Sciatic nerve (tissue), 2 donors: Measurements from ENCODE around the gene TPSB2. TPM values are rescaled to one million over a fixed set of nuclear protein-coding genes. Genes with fewer than 3 reads are reported as not detected.
"Not testable (repeated sequence)": the region's sequence is repeated elsewhere in the genome, so short reads cannot be mapped to it uniquely, and the experiment has no call there.

Experiments
- ATAC-seq: fragments of 200-7000 bp; cut with Tn5 transposase; one replicate; pipeline ENCODE4 v1.9.1; 2020; ENCODE audit warnings: mild to moderate bottlenecking, moderate library complexity
- DNase-seq: peaks from one replicate; pipeline ENCODE4 v3.0.0-alpha.2; 2020; ENCODE audit warnings: low spot score
- intact Hi-C: fragments of 100-400 bp; cut with DNase I; formaldehyde crosslinking; loops from one replicate; pipeline ENCODE4 v1.14.2; 2022
- total RNA-seq: library from RNA; stranded (reverse); fragmentation: NEBNext Ultra II Directional; extraction: Animal tissue kit (Norgen Biotek cat#: 25700); gene quantifications from one replicate; pipeline ENCODE4 v1.2.1, GENCODE V29; 2021
- donor health status: DM: no; HTN: no; CAD: no.
- donor health status: DM: no; HTN: no; CAD: no.

Gene TPSB2
- total RNA-seq, 1 donor from 2014 or later, result 18.5 TPM

DNA sequence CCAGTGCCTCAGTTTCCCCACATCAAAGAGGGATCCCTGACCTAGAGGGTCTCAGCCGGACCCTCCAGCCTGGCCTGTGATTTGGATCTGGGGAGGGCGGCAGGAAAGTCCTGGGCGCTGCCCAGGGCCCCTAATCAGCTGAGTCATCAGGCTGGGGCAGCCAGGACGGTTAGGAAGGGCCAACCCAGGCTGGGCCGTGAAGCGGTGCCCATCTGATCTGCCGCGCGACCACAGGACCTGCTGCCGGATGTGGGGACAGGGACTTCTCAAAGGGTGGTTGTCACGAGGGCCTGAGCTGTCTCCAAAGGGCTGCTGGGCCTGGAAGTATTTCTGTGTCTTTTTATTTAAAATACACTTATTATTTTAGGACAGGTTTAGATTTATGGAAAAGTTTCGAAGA, 14.9 kb upstream of the TPSB2 start:
- intact Hi-C loops, result no loop called here
- DNase-seq (no peak), ATAC-seq (no peak)

DNA sequence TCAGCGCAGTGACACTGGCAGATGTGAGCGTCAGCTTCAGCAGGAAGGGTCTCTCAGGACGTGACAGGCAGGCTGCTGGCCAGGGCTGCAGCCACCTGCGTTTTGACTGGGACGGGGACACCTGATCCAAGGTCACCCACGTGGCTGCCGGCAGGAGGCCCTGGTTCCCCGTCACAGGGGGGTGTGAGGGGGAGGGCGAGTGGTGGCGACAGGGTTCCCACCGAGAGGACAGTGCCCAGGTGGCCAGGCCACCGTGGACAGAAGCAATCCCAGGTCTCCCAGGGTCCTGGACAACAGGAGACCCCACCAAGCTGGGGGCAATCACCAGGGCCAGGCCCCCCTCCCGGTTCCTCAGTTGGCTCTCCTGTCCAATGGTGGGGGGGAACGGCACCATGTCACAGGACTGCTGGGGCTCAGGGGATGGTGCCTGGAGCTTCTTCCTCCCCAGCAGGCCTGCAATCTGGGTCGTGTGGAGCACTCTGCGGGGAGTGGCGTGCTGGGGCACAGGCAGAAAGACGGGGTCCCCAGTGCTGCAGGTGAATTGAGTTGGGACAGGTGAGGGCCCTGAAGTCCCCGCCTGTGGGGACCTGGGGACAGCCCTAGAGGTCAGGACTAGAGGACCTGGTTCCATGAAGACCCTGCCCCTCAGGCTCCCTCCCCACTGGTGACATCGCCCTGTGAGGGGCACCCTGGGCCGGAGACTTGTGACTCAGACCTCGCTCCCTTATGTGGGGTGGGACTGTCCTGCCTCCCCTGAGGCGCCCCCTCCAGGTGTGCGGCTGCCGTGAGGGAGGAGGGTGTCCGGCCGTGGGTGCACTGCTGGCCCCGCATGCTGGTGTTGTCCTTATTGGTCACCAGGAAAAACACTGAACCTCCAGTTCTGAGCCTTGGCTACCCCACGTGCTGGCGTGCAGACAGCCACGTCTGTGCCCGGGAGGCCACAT, 14.2 kb upstream of the TPSB2 start:
- intact Hi-C loops, DNase-seq, ATAC-seq: not testable (repeated sequence)

DNA sequence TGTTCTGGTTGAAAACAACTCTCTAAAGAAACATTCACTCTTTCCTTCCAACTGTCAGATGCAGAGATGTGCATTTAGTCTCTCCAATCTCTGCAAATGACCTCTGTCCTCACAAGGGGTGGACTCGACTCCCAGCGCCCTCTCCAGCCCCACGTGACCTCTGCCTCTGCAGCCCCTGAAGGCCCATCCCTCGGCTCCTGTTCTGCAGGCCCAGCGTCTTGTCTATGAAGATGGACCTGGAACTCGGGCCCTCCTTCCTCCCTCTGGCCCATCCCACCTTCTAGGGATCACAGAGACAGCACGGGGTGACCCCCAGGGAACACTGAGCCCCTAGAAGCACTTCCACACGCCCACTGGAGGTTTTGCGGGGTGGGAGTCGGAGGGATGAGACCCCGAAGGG, 13.4 kb upstream of the TPSB2 start:
- ATAC-seq, DNase-seq, intact Hi-C loops: not testable (repeated sequence)

DNA sequence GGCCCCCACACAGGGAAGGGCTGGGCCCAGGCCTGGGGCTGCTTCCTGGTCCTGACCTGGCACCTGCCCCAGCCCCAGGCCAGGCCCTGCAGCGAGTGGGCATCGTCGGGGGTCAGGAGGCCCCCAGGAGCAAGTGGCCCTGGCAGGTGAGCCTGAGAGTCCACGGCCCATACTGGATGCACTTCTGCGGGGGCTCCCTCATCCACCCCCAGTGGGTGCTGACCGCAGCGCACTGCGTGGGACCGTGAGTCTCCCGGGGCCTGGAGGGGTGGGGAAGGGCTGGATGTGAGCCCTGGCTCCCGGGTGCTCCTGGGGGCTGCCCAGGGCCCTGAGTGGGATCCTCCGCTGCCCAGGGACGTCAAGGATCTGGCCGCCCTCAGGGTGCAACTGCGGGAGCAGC, 11.1 kb upstream of the TPSB2 start:
- not testable (repeated sequence) for ATAC-seq

DNA sequence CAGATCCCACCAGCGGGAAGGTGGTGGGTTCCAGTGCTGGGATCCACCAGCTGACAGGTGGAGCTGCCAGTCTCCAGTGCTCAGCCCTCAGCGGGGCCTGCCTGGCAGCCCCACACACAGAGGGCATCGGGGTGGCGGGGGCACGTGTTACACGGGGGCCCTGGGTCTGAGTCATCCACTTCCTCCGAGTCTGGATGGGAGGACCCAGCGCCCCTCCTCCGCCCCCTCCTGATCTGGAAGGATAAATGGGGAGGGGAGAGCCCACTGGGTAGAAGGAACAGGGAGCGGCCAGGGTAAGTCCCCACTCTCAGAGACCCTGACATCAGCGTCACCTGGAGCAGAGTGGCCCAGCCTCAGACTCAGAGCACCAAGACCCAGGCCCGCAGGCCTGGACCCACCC, 10.5 kb upstream of the TPSB2 start, which contains the start of gene TPSAB1:
Gene TPSAB1, plus strand, starts transcription at position 270 of the 400 bp plus-strand sequence. CDS start 234 bp downstream, outside the sequence.
- peak; percentile 45 for ATAC-seq
- DNase-seq, intact Hi-C loops: not testable (repeated sequence)

More for the DNA sequence above, 11.1 kb upstream of the TPSB2 start:
- intact Hi-C loops, DNase-seq: not testable (repeated sequence)

DNA sequence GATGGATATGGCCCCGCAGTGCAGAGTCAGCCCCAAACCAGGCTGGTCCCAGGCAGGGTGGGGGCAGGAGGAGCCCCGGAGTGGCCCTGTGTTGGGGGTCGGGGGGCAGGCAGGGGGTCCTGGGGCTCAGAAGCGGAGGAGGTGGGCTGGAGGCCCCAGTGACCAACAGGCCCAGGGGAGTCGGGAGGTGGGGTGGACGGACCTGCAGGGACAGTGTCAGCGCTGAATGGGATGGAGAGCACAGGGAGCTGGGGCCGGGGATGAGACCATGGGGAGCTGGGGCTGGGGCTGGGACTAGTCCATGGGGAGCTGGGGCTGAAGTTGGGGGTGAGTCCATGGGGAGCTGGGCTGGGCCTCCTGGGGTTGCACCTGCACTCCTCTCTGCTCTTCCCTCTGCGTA, 9.6 kb upstream of the TPSB2 start:
- not testable (repeated sequence) for ATAC-seq

DNA sequence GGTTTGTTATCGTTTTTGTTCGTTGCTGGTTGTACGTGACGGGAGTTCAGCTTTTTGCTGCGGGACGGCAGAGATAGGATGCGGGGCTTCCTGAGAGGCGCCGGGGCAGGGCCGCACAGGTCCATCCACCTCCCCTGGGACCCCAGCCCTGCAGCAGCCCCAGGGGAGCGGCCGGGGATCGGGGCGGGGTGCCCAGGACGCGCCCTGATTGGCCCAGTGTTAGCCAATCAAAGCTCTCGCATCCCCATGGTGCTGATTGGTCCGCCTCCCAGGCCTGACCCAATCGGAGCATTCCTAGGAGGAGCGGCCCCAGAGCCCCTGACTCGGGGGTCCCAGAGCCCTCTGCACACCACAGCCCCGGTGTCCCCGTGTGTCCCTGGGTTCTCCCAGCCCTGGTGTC, 8.9 kb upstream of the TPSB2 start:
- ATAC-seq, DNase-seq, intact Hi-C loops: not testable (repeated sequence)

More for the DNA sequence above, 9.6 kb upstream of the TPSB2 start:
- DNase-seq, intact Hi-C loops: not testable (repeated sequence)

DNA sequence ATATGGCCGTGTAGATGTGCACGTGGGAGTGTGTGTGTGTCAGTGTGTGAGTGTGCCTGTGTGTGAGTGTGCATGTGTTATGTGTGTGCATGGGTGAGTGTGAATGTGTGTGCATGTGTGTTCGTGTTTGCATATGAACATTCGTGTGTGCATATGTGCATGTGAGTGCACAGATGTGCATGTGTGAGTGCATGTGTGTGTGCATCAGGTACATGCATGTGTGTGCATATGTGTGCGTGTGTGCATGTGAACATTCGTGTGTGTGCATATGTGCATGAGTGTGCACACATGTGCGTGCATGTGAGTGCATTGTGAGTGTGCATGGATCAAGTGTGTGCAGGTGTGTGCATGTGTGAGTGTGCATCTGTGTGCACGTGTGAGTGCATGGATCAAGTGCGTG, 8.0 kb upstream of the TPSB2 start:
- DNase-seq (no peak), ATAC-seq (no peak)
- intact Hi-C loops, result no loop called here

DNA sequence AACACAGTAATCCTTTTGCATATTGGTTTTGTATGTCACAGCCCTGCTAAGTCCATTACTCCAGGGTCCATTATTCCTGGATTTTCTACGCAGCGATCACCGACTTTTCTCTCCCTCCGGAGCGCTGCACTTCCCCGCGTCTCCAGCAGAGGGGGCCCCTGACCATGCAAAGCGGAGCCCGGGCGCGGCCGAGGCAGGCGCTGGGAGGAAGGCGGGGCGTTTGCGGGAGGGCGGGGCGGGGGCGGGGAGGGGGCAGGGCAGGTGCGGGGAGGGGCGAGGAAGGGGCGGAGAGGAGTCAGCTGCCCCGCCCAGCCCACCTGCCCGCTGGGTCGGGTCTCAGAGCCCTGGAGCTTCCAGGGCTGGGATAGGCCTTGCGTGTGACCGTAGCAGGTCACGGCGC, 6.7 kb upstream of the TPSB2 start:
- intact Hi-C loops, DNase-seq: not testable (repeated sequence)
- peak; percentile 38 for ATAC-seq

DNA sequence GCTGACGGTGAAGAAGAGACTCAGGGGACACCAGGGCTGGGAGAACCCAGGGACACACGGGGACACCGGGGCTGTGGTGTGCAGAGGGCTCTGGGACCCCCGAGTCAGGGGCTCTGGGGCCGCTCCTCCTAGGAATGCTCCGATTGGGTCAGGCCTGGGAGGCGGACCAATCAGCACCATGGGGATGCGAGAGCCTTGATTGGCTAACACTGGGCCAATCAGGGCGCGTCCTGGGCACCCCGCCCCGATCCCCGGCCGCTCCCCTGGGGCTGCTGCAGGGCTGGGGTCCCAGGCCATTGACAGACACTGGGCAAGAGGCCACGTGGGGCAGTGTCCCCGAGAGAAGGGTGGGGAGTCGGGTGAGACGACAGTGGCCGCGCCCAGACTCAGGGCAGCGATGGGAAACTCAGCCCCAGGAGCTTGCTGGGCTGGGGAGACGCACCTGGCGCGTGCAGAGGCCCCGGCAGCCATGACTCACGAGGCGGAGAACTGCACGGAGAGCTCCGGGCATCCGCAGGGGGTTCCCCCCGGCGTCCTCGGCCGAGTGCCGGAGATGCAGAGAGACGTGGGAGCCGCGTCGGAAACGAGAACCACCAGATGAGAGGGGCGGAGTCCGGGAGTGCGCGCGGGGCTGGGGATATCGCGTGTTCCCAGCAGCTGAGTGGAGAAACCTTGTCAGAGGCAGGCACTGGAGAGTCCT, 2.2 kb upstream of the TPSB2 start:
- ATAC-seq, DNase-seq, intact Hi-C loops: not testable (repeated sequence)

DNA sequence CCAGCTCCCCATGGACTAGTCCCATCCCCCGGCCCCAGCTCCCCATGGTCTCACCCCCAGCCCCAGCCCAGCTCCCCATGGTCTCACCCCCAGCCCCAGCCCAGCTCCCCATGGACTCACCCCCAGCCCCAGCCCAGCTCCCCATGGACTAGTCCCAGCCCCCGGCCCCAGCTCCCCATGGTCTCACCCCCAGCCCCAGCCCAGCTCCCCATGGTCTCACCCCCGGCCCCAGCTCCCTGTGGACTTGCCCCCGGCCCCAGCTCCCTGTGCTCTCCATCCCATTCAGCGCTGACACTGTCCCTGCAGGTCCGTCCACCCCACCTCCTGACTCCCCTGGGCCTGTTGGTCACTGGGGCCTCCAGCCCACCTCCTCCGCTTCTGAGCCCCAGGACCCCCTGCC, 1.3 kb upstream of the TPSB2 start:
- ATAC-seq, intact Hi-C loops, DNase-seq: not testable (repeated sequence)

DNA sequence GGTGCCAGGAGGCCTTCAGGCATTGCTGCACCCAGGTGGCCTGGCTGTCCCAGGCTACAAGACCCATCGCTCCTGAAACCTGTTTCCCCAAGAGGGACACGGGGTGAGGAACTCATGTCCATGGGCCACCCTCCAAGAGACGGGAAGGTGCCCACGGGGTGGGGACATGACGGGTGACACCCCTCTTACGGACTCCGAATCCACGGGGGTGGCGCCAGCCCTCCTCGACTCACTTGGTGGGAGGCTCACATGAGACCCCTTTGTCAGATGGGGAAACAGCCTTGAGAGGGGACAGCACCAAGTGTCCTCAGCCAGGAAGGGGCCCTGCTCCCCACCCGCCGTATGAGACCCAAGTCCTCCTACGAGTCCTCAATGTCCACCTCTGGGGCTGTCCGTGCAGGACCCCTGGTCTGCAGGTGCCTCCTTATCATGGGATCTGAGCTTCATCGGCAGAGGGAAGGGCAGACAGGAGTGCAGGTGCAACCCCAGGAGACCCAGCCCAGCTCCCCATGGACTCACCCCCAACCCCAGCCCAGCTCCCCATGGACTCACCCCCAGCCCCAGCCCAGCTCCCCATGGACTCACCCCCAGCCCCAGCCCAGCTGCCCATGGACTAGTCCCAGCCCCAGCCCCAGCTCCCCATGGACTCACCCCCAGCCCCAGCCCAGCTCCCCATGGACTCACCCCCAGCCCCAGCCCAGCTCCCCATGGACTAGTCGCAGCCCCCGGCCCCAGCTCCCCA, 658 bp upstream of the TPSB2 start:
- intact Hi-C loops, DNase-seq, ATAC-seq: not testable (repeated sequence)

DNA sequence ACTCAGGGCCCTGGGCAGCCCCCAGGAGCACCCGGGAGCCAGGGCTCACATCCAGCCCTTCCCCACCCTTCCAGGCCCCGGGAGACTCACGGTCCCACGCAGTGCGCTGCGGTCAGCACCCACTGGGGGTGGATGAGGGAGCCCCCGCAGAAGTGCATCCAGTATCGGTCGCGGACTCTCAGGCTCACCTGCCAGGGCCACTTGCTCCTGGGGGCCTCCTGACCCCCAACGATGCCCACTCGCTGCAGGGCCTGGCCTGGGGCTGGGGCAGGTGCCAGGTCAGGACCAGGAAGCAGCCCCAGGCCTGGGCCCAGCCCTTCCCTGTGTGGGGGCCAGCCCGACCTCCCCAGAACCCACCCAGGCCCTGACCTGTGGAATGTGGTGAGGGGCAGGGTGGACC, 508 bp downstream of the TPSB2 start:
- DNase-seq, intact Hi-C loops, ATAC-seq: not testable (repeated sequence)

DNA sequence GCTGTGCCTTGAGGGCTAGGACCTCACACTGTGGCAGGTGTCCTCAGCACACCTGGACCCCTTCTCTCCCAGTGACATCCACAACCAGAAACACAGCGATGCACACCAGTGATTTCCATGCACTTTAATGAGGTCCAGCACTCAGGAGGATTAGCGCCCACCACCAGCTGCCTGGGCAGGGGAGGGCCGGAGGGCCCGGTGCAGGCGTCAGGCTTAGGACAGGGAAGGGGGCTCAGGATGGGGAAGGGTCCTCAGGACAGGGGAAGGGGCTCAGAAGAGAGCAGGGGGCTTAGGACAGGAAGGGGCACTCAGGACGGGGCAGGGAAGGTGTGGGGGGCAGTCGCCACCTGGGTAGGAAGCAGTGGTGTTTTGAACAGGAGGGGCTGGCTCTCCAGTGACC, 1.8 kb downstream of the TPSB2 start:
- ATAC-seq, intact Hi-C loops, DNase-seq: not testable (repeated sequence)

DNA sequence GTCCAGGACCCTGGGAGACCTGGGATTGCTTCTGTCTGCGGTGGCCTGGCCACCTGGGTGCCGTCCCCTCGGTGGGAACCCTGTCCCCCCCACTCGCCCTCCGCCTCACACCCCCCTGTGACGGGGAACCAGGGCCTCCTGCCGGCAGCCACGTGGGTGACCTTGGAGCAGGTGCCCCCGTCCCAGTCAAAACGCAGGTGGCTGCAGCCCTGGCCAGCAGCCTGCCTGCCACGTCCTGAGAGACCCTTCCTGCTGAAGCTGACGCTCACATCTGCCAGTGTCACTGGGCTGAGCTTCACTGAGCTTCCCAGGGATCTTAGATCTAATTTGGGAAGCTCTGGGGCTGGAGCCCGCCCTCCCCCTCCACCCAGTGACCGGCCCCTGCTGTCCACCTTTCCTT, 3.3 kb downstream of the TPSB2 start:
- intact Hi-C loops, ATAC-seq, DNase-seq: not testable (repeated sequence)

DNA sequence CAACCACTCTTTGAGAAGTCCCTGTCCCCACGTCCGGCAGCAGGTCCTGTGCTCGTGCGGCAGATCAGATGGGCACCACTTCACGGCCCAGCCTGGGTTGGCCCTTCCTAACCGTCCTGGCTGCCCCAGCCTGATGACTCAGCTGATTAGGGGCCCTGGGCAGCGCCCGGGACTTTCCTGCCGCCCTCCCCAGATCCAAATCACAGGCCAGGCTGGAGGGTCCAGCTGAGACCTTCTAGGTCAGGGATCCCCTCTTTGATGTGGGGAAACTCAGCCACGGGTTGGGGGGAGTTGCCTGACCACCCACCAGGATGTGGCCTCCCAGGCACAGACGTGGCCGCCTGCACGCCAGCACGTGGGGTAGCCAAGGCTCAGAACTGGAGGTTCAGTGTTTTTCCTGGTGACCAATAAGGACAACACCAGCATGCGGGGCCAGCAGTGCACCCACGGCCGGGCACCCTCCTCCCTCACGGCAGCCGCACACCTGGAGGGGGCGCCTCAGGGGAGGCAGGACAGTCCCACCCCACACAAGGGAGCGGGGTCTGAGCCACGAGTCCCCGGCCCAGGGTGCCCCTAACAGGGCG, 4.2 kb downstream of the TPSB2 start:
- intact Hi-C loops, DNase-seq: not testable (repeated sequence)
- peak; percentile 38 for ATAC-seq

DNA sequence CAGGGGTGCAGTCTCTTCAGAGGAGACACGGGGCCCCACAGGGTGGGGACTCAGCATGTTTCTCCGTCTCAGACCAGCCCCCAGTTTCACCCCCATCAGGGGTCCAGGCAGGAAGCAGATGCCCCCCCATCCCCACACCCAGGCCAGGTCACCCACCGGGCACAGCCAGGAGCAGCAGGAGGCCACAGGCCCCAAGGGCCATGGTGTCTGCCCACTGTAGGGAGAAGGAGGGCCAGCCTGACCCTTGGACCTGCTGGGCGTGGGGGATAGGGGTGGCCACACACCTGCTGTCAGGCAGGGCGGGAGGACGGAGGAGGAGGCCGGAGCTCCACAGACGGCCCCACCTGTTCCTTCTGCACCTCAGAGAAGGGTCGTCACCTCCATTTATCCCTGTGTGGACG, 4.9 kb downstream of the TPSB2 start, which contains the start of gene TPSG1:
Gene TPSG1, minus strand, starts transcription at position 218 of the 401 bp plus-strand sequence. Its CDS starts 16 bp downstream, at position 202.
- intact Hi-C loops, result no loop called here
- ATAC-seq (no peak), DNase-seq (no peak)

DNA sequence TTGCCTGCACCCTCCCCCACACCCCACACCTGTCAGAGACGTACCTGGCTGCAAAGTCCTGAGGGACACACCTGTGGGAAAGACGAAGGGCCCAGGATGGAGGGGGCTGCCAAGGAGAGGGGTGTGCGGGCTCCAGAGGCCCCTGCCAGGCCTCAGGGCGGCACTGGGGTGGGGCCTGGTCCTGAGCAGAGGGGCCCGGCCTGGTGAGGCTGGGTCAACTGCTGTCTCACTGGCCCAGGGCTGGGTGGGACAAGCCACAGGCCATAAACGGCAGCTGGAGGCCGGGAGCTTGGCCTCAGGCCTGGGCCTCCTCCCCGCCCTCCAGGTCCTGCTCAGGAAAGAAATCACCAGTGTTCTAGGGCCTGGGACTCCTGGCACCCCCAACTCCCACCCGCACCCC, 5.4 kb downstream of the TPSB2 start:
- intact Hi-C loops, result no loop called here
- no peak for DNase-seq
- no peak for ATAC-seq
